ENCODE measurements around the gene DMRTB1. TPM values are rescaled to one million over a fixed set of nuclear protein-coding genes. Genes with fewer than 3 reads are reported as not detected.

DMRTB1 gene
- total RNA-seq, 1 donor from 2014 or later, result not detected

DNA sequence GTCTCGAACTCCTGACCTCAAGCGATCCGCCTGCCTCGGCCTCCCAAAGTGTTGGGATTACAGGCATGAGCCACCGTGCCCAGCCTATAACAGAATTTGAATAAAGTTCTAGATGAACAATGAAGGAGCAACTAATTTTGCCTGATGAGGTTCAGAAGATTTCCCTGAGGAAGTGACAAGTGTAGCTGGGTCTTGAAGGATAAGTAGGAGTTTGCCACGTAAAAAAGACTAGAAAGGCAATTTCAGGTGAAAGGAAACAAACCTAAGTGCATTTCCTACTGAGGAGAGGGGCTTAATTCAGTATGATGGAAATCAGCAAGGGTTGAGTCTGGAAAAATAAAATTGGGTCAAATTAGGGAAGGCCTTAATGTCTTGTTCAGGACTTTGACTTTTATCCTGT, 18.6 kb upstream of the DMRTB1 start:
- Mint-ChIP-seq H3K27ac (no peak overlapping the region), H3K27me3 (ENCODE audit: low read depth) (peaks cover 11% of the 10 kb centered on the region), H3K4me3 (ENCODE audit: low read depth) (no peak overlapping the region), H3K36me3 (ENCODE audit: low read depth) (no peaks in the 10 kb centered on the region), H3K4me1 (ENCODE audit: low read depth) (no peaks in the 10 kb centered on the region), H3K9me3 (no peaks in the 10 kb centered on the region)
- DNase-seq (ENCODE audit: low spot score), result no peak
- intact Hi-C loops (cut with micrococcal nuclease), result no loop called here

DNA sequence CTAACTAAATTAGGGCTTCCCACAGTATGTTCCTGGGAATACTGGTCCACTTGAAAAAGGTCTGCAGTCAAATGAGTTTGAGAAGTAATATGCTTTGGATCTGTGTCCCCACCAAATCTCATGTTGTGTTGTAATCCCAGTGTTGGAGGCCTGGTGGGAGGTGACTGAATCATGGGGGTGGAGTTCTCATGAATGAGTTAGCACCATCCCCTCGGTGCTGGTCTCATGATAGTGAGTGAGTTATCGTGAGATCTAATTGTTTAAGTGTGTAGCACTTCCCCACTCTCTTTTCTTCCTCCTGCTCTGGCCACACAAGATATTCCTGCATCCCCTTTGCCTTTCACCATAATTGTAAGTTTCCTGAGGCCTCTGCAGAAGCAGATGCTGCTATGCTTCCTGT, 16.9 kb upstream of the DMRTB1 start:
- no peak overlapping the region for H3K4me3 Mint-ChIP-seq (ENCODE audit: low read depth)
- no peaks in the 10 kb centered on the region for H3K36me3 Mint-ChIP-seq (ENCODE audit: low read depth)
- peaks cover 3% of the 10 kb centered on the region for H3K27me3 Mint-ChIP-seq (ENCODE audit: low read depth)
- no peak for DNase-seq (ENCODE audit: low spot score)
- H3K4me1 Mint-ChIP-seq (ENCODE audit: low read depth), result no peaks in the 10 kb centered on the region
- no peaks in the 10 kb centered on the region for H3K9me3 Mint-ChIP-seq
- intact Hi-C loops (cut with micrococcal nuclease), result no loop called here
- no peak overlapping the region for H3K27ac Mint-ChIP-seq

DNA sequence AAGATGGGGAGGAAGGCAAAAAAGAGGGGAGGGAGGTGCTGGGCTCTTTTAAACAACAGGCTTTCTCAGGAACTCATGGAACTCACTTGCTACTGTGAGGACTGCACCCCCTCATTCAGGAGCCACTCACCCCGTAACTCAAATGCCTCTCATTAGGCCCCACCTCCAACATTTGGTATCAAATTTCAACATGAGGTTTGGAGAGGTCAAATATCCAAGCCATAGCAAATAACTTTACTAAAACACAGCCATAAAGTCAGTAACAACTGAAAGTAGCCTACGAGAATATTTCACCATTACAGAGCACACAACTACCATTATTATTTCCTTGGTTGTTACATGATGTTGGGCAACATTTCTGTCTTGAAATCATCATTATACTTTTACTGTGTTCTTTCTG, 13.1 kb upstream of the DMRTB1 start:
- H3K4me1 Mint-ChIP-seq (ENCODE audit: low read depth), result no peaks in the 10 kb centered on the region
- no peaks in the 10 kb centered on the region for H3K36me3 Mint-ChIP-seq (ENCODE audit: low read depth)
- DNase-seq (ENCODE audit: low spot score), result no peak
- peaks cover 19% of the 10 kb centered on the region for H3K27me3 Mint-ChIP-seq (ENCODE audit: low read depth)
- intact Hi-C loops (cut with micrococcal nuclease), result no loop called here
- no peak overlapping the region for H3K4me3 Mint-ChIP-seq (ENCODE audit: low read depth)
- H3K9me3 Mint-ChIP-seq, result no peaks in the 10 kb centered on the region
- H3K27ac Mint-ChIP-seq, result no peak overlapping the region

DNA sequence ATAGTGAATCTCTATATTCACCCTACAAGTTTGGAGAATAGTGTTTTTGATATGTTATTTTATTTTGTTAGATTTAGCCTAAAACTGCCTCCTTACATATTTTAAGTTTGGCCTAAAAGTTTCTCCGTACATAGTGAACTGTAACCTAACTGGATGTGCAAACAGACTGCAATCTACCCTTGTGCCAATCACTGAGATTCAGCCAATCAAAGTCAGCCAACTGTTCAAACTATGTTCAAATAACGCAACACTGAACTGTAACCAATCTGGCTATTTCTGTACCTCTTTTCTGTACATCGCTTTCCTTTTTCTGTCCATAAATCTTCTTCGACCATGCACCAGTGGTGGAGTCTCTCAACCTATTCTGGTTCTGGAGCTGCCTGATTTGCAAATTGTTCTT, 11.8 kb upstream of the DMRTB1 start:
- H3K27me3 Mint-ChIP-seq (ENCODE audit: low read depth), result peaks cover 22% of the 10 kb centered on the region
- no peak overlapping the region for H3K4me3 Mint-ChIP-seq (ENCODE audit: low read depth)
- H3K4me1 Mint-ChIP-seq (ENCODE audit: low read depth), result no peaks in the 10 kb centered on the region
- DNase-seq (ENCODE audit: low spot score), result no peak
- H3K36me3 Mint-ChIP-seq (ENCODE audit: low read depth), result no peaks in the 10 kb centered on the region
- H3K27ac Mint-ChIP-seq, result no peak overlapping the region
- no peaks in the 10 kb centered on the region for H3K9me3 Mint-ChIP-seq
- intact Hi-C loops (cut with micrococcal nuclease), result no loop called here

DNA sequence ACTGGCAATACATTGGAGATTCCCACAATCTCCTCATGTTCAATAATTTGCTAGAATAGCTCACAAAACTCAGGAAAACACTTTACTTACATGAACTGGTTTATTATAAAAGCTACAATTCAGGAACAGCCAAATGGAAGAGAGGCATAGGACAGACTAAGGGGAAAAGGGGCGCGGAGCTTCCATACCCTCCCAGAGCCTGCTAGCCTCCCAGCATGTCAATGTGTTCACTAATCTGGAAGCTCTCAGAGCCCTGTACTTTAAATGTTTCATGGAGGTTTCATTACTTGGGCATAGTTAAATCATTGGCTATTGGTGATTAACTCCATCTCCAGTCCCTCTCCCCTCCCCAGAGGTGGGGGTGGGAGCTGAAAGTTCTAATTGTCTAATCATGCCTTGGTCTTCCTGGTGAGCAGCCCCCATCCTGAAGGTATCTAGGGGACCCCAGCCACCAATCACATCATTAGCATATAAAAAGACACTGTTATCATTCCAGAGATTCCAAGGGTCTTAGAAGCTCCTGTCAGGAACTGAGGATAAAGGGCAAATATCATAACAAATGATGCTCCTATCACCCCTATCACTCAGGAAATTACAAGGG, 10.9 kb upstream of the DMRTB1 start:
- no peaks in the 10 kb centered on the region for H3K4me1 Mint-ChIP-seq (ENCODE audit: low read depth)
- no peaks in the 10 kb centered on the region for H3K36me3 Mint-ChIP-seq (ENCODE audit: low read depth)
- H3K27ac Mint-ChIP-seq, result no peak overlapping the region
- intact Hi-C loops (cut with micrococcal nuclease), result no loop called here
- no peak overlapping the region for H3K4me3 Mint-ChIP-seq (ENCODE audit: low read depth)
- DNase-seq (ENCODE audit: low spot score), result no peak
- no peaks in the 10 kb centered on the region for H3K9me3 Mint-ChIP-seq
- peaks cover 26% of the 10 kb centered on the region for H3K27me3 Mint-ChIP-seq (ENCODE audit: low read depth)

DNA sequence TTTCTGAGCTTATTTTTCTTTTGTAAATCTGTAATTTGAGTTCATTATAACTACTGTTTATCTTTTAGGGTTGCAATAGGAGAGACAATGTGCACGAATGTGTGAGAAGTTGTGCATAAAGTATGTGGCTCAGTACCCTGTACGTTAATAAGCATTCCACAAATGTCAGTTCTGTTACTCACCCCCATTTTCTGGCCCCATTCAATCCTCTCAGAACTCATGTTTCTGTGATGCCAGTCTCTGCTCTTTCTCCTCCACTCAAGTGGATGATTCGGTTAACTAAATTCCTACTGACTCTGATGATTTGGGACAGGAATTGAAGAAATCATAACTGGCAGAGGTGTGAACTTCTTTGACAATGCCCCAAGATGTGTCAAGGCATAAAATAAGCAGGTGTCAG, 10.2 kb upstream of the DMRTB1 start:
- H3K4me3 Mint-ChIP-seq (ENCODE audit: low read depth), result no peak overlapping the region
- no peaks in the 10 kb centered on the region for H3K36me3 Mint-ChIP-seq (ENCODE audit: low read depth)
- peaks cover 30% of the 10 kb centered on the region for H3K27me3 Mint-ChIP-seq (ENCODE audit: low read depth)
- no peaks in the 10 kb centered on the region for H3K4me1 Mint-ChIP-seq (ENCODE audit: low read depth)
- no peak overlapping the region for H3K27ac Mint-ChIP-seq
- no peak for DNase-seq (ENCODE audit: low spot score)
- H3K9me3 Mint-ChIP-seq, result no peaks in the 10 kb centered on the region
- intact Hi-C loops (cut with micrococcal nuclease), result no loop called here

DNA sequence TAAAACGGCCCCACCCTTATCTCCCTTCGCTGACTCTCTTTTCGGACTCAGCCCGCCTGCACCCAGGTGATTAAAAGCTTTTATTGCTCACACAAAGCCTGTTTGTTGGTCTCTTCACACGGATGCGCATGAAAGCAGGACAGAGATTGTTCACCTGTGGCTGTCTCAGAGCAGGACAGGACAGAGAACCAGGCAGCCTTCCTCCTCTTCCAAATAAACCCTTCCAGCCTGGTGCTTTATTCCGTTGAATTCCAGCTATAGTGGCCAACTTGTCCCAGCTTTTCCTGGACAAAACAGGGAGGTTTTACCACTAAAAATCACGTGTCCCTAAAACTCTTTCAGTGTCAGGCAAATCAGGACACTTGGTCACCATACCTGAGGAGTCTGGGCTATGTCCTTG, 9.5 kb upstream of the DMRTB1 start:
- no peaks in the 10 kb centered on the region for H3K9me3 Mint-ChIP-seq
- no peak overlapping the region for H3K27ac Mint-ChIP-seq
- peaks cover 31% of the 10 kb centered on the region for H3K27me3 Mint-ChIP-seq (ENCODE audit: low read depth)
- no peaks in the 10 kb centered on the region for H3K36me3 Mint-ChIP-seq (ENCODE audit: low read depth)
- intact Hi-C loops (cut with micrococcal nuclease), result no loop called here
- no peak overlapping the region for H3K4me3 Mint-ChIP-seq (ENCODE audit: low read depth)
- no peaks in the 10 kb centered on the region for H3K4me1 Mint-ChIP-seq (ENCODE audit: low read depth)
- DNase-seq (ENCODE audit: low spot score), result no peak

DNA sequence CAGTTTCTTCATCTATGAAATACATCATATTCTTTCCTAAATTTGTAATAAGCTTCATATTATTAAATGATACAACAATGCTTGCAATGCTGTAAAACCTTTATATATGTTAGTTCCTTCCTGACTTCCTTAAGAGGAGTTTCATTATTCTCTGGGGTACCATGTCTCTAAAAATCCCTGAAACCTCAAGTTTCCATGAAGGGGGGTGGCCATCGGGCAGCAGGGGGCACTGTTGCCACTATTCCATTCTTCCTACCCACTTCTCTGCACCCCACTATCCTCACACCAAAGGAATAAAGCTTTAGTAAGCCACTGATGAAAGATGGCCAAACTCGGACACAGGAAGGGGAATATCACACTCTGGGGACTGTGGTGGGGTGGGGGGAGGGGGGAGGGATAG, 9.0 kb upstream of the DMRTB1 start:
- Mint-ChIP-seq H3K4me3 (ENCODE audit: low read depth) (no peak overlapping the region), H3K9me3 (no peaks in the 10 kb centered on the region), H3K36me3 (ENCODE audit: low read depth) (no peaks in the 10 kb centered on the region), H3K4me1 (ENCODE audit: low read depth) (no peaks in the 10 kb centered on the region), H3K27me3 (ENCODE audit: low read depth) (peaks cover 33% of the 10 kb centered on the region), H3K27ac (no peak overlapping the region)
- intact Hi-C loops (cut with micrococcal nuclease), result no loop called here
- no peak for DNase-seq (ENCODE audit: low spot score)

DNA sequence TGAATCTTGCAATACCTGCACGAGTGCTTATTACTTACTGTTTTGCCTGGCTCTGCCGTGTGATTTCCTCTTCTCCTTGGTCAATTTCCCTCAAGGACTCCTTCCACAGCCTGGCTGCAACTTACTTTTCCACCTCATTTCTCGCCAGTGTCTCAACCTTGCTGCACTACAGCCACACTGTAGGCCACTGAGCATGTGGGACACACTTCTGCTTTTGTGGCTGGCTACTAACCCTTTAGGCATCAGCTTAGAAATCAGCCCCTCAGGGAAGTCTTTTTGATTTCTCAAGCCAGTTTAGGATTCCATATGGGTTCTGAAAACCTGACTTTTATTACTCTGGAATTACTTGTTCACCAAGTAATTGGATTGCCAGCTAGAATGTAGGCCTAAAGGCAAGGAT, 5.2 kb upstream of the DMRTB1 start:
- DNase-seq (ENCODE audit: low spot score), result no peak
- no peak overlapping the region for H3K4me3 Mint-ChIP-seq (ENCODE audit: low read depth)
- peaks cover 28% of the 10 kb centered on the region for H3K27me3 Mint-ChIP-seq (ENCODE audit: low read depth)
- H3K27ac Mint-ChIP-seq, result no peak overlapping the region
- H3K36me3 Mint-ChIP-seq (ENCODE audit: low read depth), result no peaks in the 10 kb centered on the region
- intact Hi-C loops (cut with micrococcal nuclease), result no loop called here
- no peaks in the 10 kb centered on the region for H3K9me3 Mint-ChIP-seq
- H3K4me1 Mint-ChIP-seq (ENCODE audit: low read depth), result no peaks in the 10 kb centered on the region

DNA sequence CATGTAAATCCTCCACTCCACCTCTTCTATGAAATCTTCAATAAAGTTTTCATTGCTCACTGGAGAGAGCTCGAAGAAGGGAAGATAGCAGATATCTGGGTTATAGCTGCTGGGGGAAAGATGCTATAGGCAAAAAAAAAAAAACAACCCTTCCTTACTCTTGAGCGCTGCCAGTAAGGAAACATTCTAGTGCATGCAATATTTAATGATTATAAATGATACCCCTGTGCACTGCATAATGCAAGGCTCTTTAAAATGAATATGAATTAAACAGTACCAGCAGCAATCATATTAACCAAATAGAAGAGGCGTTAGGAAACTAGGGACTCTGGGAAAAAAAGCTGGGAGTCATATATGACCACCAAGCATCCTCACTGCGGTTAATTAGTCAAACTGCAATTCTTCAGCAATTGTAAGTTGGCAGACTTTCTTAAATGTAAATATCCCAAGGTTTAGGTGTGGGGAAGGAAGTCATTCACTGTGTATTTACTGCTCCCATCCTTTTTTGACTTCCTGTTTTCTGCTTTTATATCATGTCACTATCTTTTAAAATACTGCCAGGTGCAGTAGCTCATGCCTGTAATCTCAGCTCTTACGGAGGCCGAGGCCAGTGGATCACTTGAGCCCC, 3.7 kb upstream of the DMRTB1 start:
- Mint-ChIP-seq H3K36me3 (ENCODE audit: low read depth) (no peaks in the 10 kb centered on the region), H3K9me3 (no peaks in the 10 kb centered on the region), H3K4me3 (ENCODE audit: low read depth) (no peak overlapping the region), H3K4me1 (ENCODE audit: low read depth) (no peaks in the 10 kb centered on the region), H3K27me3 (ENCODE audit: low read depth) (peaks cover 20% of the 10 kb centered on the region), H3K27ac (no peak overlapping the region)
- no peak for DNase-seq (ENCODE audit: low spot score)
- intact Hi-C loops (cut with micrococcal nuclease), result no loop called here

DNA sequence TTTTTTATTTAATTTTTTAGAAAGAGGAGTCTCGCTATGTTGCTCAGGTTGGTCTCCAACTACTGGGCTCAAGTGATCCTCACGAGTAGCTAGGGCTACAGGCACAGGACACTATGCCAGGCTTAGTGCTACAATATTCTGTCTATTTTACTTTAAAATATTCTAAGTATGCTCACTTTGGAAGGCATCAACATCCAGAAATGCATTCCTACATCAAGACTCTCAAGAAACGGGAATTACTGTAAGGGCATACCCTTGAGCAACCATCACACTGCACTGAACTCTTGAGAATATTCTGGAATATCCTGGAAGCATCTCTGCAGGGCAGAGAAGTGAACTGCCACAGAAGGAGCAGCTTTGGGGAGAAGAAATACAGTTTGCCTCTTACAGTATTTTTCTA, 565 bp upstream of the DMRTB1 start:
- intact Hi-C loops (cut with micrococcal nuclease), result no loop called here
- no peaks in the 10 kb centered on the region for H3K36me3 Mint-ChIP-seq (ENCODE audit: low read depth)
- H3K4me3 Mint-ChIP-seq (ENCODE audit: low read depth), result no peak overlapping the region
- no peaks in the 10 kb centered on the region for H3K4me1 Mint-ChIP-seq (ENCODE audit: low read depth)
- H3K27me3 Mint-ChIP-seq (ENCODE audit: low read depth), result peaks cover 11% of the 10 kb centered on the region
- no peak overlapping the region for H3K27ac Mint-ChIP-seq
- DNase-seq (ENCODE audit: low spot score), result no peak
- no peaks in the 10 kb centered on the region for H3K9me3 Mint-ChIP-seq

DNA sequence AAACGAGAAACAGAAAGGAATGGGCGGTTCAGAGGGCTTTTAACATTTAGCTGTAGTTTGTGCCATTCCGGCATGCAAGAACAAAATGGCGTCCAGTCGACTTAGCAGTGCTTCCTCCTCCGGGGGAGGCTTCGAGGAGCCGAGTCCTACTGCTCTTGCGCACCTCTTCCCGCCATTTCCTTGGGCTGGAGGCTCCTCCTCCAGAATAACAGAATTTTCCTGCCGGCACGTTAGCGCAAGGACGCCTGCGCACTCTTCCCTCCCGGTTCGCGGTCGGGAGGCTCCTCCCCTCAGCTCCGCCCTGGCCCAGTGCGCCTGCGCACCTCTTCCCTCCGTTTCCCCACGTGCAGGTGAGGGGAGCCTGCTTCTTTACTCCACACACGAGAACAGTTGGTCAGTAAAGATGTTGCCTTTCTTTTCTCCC, 1.0 kb downstream of the DMRTB1 start:
- Mint-ChIP-seq H3K9me3 (no peaks in the 10 kb centered on the region), H3K4me1 (ENCODE audit: low read depth) (no peaks in the 10 kb centered on the region), H3K4me3 (ENCODE audit: low read depth) (no peak overlapping the region), H3K36me3 (ENCODE audit: low read depth) (no peaks in the 10 kb centered on the region), H3K27me3 (ENCODE audit: low read depth) (peaks cover 5% of the 10 kb centered on the region), H3K27ac (no peak overlapping the region)
- no peak for DNase-seq (ENCODE audit: low spot score)
- intact Hi-C loops (cut with micrococcal nuclease), result no loop called here

DNA sequence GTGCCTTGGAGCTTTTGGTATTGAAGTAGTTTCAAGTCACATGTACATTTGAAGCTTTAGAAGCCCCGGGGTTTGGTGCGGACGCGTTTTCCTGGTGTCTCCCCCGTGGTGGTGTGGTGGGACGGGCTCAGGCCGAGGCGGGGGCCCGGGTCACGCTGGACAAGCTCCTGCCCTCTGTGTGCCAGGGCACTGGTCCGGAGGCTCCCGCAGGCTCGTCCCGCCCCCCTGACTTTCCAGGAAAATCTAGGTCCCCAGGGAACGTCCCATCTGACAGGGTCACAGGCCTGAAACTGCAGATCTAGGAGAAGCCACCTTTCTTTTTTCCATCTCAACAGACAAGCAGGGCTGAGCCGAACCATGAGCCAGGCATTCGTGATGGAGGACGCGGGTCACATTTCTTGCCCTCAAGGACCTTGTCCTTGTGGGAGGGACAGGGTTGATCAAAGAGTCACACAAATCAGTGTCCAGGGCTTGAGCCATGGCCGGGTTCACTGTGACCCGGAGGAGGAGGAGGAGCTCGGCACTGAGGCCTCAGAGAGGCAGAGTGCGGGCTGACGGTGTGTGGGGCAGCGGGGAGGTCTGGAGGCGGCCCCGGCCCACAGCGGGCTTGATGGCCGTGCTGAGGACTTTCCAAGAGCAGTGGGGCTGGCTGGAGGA, 1.6 kb downstream of the DMRTB1 start:
- Mint-ChIP-seq H3K9me3 (no peaks in the 10 kb centered on the region), H3K27me3 (ENCODE audit: low read depth) (peaks cover 2% of the 10 kb centered on the region), H3K36me3 (ENCODE audit: low read depth) (no peaks in the 10 kb centered on the region), H3K4me1 (ENCODE audit: low read depth) (no peaks in the 10 kb centered on the region), H3K4me3 (ENCODE audit: low read depth) (no peak overlapping the region), H3K27ac (no peak overlapping the region)
- no peak for DNase-seq (ENCODE audit: low spot score)
- intact Hi-C loops (cut with micrococcal nuclease), result no loop called here

Measured in activated T-helper 2 cell treated with anti-CD3 and anti-CD28 coated beads, Interferon-gamma antibody, Interleukin-2, Interleukin-4, amounts not matched to agents 10 μg/mL and 5 μg/mL and 100 μg/mL, durations not matched to agents 14 hours and 24 hours and 36 hours (primary cell).